Upper lobe of left lung (tissue), 4 donors: ENCODE results near the gene PATJ.

ENCODE experiments used
- POLR2A ChIP-seq, 4 donors: fragments of 450-650 bp; IDR thresholded peaks; one replicate each; pipeline ENCODE4 v1.5.1; 2016 to 2017; ENCODE audit warnings: antibody characterized with exemption in 4 of 4, mild to moderate bottlenecking in 2 of 4
- POLR2AphosphoS5 ChIP-seq, 2 donors: sonication (generic); formaldehyde crosslinking; IDR thresholded peaks; one replicate each; pipeline ENCODE4 v1.5.1; 2017; ENCODE audit warnings: antibody characterized with exemption in 2 of 2
- TF ChIP-seq, protein P1 (sequence below), 6 experiments: fragments of 450-650 bp in 4 of 6; fragments of 200-600 bp in 2 of 6; sonication (generic) in 2 of 6; IDR thresholded peaks; one replicate each; pipeline ENCODE4 v1.5.1; 2016 to 2019; ENCODE audit warnings: antibody characterized with exemption in 6 of 6

DNA sequence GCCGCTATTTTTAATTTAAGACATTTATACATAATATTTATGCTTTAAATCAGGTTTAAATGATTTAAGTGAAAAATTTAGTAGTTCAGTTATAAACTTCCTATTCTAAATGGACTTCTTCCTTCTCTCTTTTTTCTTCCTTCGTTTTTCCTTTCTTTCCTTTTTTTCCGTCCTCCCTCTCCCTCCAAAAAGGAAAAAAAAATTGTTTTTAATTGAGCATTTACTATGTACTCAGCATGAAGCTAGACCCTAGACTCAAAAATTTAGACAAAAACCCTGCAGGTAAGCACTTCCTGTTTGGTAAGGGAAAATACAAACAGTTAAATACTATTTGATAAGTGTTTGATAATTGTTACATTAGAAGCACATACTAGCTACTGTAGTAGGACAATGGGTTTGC is 14.7 kb upstream of the PATJ start:
- no peak for TF ChIP-seq POLR2AphosphoS5 (IDR thresholded peaks at IDR 0.05)
- no peak for TF ChIP-seq POLR2A (IDR thresholded peaks at IDR 0.05)
- TF ChIP-seq, protein P1, sequence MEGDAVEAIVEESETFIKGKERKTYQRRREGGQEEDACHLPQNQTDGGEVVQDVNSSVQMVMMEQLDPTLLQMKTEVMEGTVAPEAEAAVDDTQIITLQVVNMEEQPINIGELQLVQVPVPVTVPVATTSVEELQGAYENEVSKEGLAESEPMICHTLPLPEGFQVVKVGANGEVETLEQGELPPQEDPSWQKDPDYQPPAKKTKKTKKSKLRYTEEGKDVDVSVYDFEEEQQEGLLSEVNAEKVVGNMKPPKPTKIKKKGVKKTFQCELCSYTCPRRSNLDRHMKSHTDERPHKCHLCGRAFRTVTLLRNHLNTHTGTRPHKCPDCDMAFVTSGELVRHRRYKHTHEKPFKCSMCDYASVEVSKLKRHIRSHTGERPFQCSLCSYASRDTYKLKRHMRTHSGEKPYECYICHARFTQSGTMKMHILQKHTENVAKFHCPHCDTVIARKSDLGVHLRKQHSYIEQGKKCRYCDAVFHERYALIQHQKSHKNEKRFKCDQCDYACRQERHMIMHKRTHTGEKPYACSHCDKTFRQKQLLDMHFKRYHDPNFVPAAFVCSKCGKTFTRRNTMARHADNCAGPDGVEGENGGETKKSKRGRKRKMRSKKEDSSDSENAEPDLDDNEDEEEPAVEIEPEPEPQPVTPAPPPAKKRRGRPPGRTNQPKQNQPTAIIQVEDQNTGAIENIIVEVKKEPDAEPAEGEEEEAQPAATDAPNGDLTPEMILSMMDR (IDR thresholded peaks at IDR 0.05) = no peak
